ENCODE data around the gene ATP6V0E2. TPM values are rescaled to one million over a fixed set of nuclear protein-coding genes. Genes with fewer than 3 reads are reported as not detected.

The ATP6V0E2 gene
- total RNA-seq, 1 experiment from 2014 or later: 25.5 TPM

DNA sequence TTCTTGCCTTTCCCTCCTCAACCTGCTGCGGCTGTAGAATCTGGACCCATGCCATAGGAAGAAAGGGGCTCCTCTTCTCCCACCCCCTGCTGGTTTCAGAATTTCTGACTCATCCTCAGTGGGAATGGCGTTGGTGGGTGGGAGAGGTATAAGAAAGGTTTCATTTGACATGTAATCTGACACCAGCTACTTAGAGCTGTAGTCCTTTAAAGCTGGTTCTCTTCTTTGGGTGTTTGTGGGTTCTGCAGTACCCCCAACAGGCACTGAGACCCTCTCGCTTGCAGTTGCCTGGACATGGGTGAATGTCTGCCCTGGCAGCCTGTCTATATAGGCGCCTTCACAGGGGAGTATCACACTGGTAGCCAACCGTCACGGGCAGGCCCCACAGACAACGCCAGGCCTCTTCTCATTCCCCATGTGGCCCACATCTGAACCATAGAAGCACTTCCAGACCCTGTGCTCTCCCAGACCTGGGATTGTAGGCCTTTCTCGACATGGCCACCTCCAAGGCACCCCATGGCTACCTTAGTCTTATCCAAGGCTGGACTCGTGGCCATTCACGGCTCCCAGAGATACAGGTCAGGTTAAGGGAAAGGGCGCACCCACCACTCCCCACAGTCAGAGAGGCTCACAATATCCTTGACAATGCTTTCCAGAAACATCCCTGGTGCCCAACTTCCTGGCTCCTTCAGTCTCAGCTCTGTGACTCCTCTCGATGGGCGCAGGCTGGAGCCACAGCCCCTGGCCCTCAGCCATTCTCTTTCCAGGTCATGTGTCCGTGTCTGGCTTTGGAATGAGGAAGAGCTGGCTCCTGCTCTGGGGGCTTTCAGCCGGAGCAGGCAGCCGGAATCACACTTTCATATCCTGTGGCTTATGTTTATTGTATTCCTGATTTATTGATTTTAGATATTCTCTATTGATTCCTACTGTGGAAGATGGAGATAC is 18.1 kb upstream of the ATP6V0E2 start:
- Histone ChIP-seq H4K20me1 (ENCODE audit: insufficient read depth) (no peaks in the 10 kb centered on the region), H3K36me3 (ENCODE audit: control insufficient read depth in 1 of 2, insufficient read depth in 2 of 2, low read length in 2 of 2) (no peaks in the 10 kb centered on the region), H3K4me1 (ENCODE audit: control insufficient read depth in 1 of 2, insufficient read depth in 2 of 2, low read length in 2 of 2) (peaks cover 27 to 42% of the 10 kb centered on the region in 2 experiments), H2AFZ (ENCODE audit: low read depth, low read length, poor library complexity, severe bottlenecking) (no peak overlapping the region), H3K9me2 (ENCODE audit: insufficient read depth) (no peaks in the 10 kb centered on the region), H3K9me3 (ENCODE audit: control insufficient read depth in 1 of 2, insufficient read depth in 1 of 2, low read depth in 1 of 2, low read length in 2 of 2) (no peaks in the 10 kb centered on the region), H3K4me3 (replicated peaks in 1 of 2; ENCODE audit: low read depth in 1 of 2, low read length in 2 of 2) (peak overlapping the region; percentile 11 to 34; a peak in 2 of 4 replicates), H3K27ac (ENCODE audit: low read depth, low read length) (peak overlapping the region; percentile 57), H3K79me2 (ENCODE audit: insufficient read depth, low read length) (no peaks in the 10 kb centered on the region), H3K9ac (ENCODE audit: low read length) (peak overlapping the region; percentile 50), H3K4me2 (ENCODE audit: low read length) (peak overlapping the region; percentile 70), H3K27me3 (ENCODE audit: insufficient read depth, low read length) (no peaks in the 10 kb centered on the region)
- CTCF ChIA-PET: interaction anchor here (0.6 to 1.1 kb wide), 2 partner anchors 12 to 49 kb away, joined by 3 read pairs; no protein-coding TSS in a partner anchor
- BruUV-seq (replicated peaks): no TSS peak
- POLR2A ChIA-PET: interaction anchor here (1.4 kb wide), 1 partner anchor 16 kb away, joined by 3 read pairs; no protein-coding TSS in a partner anchor
- RAD21 ChIA-PET (ENCODE audit: low non-redundant PET in 1 of 2, low total read pairs in 2 of 2, uncharacterized antibody in 2 of 2, unreplicated experiment in 2 of 2): no interaction called here
- intact Hi-C loops (cut with micrococcal nuclease): no loop called here
- DNase-seq (ENCODE audit: low read depth, low spot score) (peak; percentile 78), ATAC-seq (peak; percentile 72)
- TF ChIP-seq ZNF274 (IDR thresholded peaks at IDR 0.05; ENCODE audit: low read depth, low read length) (no peak), ELF1 (IDR thresholded peaks at IDR 0.05; ENCODE audit: borderline replicate concordance, low read depth) (no peak), TCF7L2 (IDR thresholded peaks at IDR 0.05; ENCODE audit: borderline replicate concordance, extremely low read depth, insufficient read depth, insufficient read length) (no peak), SIN3A (IDR thresholded peaks at IDR 0.05; ENCODE audit: low read depth) (no peak), POLR2A (IDR thresholded peaks at IDR 0.05; ENCODE audit: borderline replicate concordance, extremely low read depth, insufficient read depth, insufficient read length) (no peak), ZFX (IDR thresholded peaks at IDR 0.05) (0 out of 2 replicates have a peak, but pooled peaks have one; percentile 14), EZH2phosphoT487 (IDR thresholded peaks at IDR 0.05; ENCODE audit: borderline replicate concordance) (no peak), SRF (IDR thresholded peaks at IDR 0.05; ENCODE audit: low read depth) (0 out of 2 replicates have a peak, but pooled peaks have one; percentile 20), YY1 (IDR thresholded peaks at IDR 0.05; ENCODE audit: extremely low read depth, insufficient replicate concordance, low read depth, low read length) (peak; percentile 15), SP1 (IDR thresholded peaks at IDR 0.05; ENCODE audit: low read depth) (peak; percentile 75), CEBPB (IDR thresholded peaks at IDR 0.05; ENCODE audit: low read depth) (no peak), EGR1 (IDR thresholded peaks at IDR 0.05; ENCODE audit: low read depth) (peak; percentile 84), FOSL1 (IDR thresholded peaks at IDR 0.05; ENCODE audit: low read depth) (peak; percentile 82), JUND (IDR thresholded peaks at IDR 0.05) (peak; percentile 84), POLR2AphosphoS5 (IDR thresholded peaks at IDR 0.05; ENCODE audit: low read depth, low read length) (peak; percentile 54), CBX3 (IDR thresholded peaks at IDR 0.05; ENCODE audit: low read depth) (no peak; the same call in 1 of the 2 replicates)
- TF ChIP-seq, protein P1, sequence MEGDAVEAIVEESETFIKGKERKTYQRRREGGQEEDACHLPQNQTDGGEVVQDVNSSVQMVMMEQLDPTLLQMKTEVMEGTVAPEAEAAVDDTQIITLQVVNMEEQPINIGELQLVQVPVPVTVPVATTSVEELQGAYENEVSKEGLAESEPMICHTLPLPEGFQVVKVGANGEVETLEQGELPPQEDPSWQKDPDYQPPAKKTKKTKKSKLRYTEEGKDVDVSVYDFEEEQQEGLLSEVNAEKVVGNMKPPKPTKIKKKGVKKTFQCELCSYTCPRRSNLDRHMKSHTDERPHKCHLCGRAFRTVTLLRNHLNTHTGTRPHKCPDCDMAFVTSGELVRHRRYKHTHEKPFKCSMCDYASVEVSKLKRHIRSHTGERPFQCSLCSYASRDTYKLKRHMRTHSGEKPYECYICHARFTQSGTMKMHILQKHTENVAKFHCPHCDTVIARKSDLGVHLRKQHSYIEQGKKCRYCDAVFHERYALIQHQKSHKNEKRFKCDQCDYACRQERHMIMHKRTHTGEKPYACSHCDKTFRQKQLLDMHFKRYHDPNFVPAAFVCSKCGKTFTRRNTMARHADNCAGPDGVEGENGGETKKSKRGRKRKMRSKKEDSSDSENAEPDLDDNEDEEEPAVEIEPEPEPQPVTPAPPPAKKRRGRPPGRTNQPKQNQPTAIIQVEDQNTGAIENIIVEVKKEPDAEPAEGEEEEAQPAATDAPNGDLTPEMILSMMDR (IDR thresholded peaks at IDR 0.05 in 2 of 3, conservative IDR thresholded peaks at IDR 0.05 in 1 of 3; ENCODE audit: borderline replicate concordance in 1 of 3, insufficient read depth in 1 of 3, low read depth in 2 of 3, low read length in 2 of 3): no peak
- TF ChIP-seq, protein P2, sequence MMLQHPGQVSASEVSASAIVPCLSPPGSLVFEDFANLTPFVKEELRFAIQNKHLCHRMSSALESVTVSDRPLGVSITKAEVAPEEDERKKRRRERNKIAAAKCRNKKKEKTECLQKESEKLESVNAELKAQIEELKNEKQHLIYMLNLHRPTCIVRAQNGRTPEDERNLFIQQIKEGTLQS (IDR thresholded peaks at IDR 0.05): no peak
- TF ChIP-seq, protein P3, sequence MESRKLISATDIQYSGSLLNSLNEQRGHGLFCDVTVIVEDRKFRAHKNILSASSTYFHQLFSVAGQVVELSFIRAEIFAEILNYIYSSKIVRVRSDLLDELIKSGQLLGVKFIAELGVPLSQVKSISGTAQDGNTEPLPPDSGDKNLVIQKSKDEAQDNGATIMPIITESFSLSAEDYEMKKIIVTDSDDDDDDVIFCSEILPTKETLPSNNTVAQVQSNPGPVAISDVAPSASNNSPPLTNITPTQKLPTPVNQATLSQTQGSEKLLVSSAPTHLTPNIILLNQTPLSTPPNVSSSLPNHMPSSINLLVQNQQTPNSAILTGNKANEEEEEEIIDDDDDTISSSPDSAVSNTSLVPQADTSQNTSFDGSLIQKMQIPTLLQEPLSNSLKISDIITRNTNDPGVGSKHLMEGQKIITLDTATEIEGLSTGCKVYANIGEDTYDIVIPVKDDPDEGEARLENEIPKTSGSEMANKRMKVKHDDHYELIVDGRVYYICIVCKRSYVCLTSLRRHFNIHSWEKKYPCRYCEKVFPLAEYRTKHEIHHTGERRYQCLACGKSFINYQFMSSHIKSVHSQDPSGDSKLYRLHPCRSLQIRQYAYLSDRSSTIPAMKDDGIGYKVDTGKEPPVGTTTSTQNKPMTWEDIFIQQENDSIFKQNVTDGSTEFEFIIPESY (IDR thresholded peaks at IDR 0.05; ENCODE audit: extremely low read depth, insufficient replicate concordance, low read length): no peak
- TF ChIP-seq, protein P4, sequence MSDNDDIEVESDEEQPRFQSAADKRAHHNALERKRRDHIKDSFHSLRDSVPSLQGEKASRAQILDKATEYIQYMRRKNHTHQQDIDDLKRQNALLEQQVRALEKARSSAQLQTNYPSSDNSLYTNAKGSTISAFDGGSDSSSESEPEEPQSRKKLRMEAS (IDR thresholded peaks at IDR 0.05): no peak
